HG02642 (cell line): ENCODE results near the gene CASP9.
A peak's percentile ranks its signal among the peaks of the same experiment; 100 is the strongest.
"Not testable (repeated sequence)": the region's sequence is repeated elsewhere in the genome, so short reads cannot be mapped to it uniquely, and the experiment has no call there.

Experiments
- ATAC-seq: cut with Tn5 transposase; IDR thresholded peaks from one replicate; pipeline ENCODE4 v1.9.1; 2021; ENCODE audit warnings: mild to moderate bottlenecking; ENCODE audit not compliant: unreplicated experiment, poor library complexity

CASP9 gene

DNA sequence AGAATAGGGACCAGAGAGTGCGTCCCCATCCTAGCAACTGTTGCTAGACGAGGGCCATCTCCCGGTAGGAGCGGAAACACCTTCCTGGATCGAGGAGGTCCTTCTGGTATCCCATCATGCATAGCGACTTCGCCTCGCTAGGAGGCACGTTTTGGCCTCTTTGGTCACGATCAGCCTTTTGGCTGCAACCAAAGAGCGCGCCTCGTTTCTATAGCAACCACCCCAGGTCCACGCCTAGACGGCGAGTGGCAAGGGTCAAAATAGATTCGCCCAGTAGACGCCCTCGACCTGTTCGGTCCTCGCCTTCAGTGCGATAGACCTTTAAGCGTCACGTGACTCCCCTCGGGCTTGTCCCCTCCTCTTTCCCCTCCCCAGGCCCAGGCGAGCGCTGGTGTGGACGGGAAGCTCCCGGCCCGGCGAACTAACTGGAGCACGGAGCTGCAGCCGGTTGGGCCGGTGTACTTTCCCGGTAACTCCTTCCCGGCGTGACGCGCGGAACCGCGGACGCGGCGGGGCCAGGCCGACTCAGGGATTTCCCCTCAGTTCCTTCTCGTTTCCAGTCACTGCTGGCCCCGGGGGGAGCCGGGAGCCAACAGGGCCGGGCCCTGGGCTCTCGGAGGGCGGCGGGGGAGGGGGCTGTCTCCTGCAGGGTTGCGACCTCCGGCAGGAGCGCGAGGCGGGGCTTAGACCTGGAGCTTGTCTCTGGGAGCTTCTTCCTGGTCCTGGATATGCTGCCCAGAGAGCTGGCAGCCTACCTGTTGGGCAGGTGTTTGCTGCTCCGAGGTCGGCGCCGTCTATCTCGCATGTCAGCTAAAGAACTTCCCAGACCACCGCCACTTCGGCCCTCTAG is 2.7 kb upstream of the CASP9 start, which contains the start of gene DNAJC16:
Gene DNAJC16 (plus strand): TSS at position 359 of the 850 bp plus-strand sequence. CDS start 2,258 bp downstream, outside the sequence.
- ATAC-seq: peak; percentile 61

- no peak for ATAC-seq
These were observed 2.0 kb upstream of the CASP9 start for GRCh38 chr1:15526021-15526489.

- ATAC-seq: peak; percentile 0
These were observed 1.3 kb upstream of the CASP9 start for GRCh38 chr1:15525050-15526020.

DNA sequence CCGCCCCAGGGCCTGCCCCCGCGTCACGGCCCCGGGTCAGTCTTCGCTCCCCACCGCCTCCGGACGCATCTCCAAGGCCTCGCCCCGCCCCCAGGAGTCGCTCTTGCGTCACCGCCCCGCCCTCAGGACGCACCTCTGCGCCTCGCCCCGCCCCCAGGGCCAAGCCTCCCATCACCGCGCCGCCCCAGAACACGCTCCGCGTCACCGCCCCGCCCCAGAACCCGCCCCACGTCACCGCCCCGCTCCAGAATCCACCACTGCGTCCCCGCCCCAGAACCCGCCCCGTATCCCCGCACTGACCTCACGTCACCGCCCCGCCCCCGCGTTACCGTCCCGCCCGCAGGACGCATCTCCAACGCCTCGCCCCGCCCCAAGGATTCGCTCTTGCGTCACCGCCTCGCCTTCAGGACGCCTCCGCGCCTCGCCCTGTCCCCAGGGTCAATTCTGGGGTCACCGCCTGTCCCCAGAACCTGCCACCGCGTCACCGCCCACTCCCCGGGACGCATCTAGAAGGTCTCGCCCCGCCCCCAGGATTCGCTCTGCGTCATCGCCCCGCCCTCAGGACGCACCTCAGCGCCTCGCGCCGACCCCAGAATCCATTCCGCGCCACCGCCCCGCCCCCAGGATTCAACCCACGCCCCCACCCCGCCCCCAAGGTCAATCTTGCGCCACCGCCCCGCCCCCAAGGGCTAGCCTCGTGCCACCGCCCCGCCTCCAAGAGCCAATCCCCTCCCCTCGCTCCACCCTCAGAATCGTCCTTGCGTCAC is 451 bp upstream of the CASP9 start:
- peak; percentile 54 for ATAC-seq

GRCh38 chr1:15523104-15524020 is 653 bp downstream of the CASP9 start:
- no peak for ATAC-seq

- no peak for ATAC-seq
These were observed 1.5 kb downstream of the CASP9 start for GRCh38 chr1:15522551-15522950.

GRCh38 chr1:15521206-15521906 is 2.7 kb downstream of the CASP9 start:
- ATAC-seq: not testable (repeated sequence)

DNA sequence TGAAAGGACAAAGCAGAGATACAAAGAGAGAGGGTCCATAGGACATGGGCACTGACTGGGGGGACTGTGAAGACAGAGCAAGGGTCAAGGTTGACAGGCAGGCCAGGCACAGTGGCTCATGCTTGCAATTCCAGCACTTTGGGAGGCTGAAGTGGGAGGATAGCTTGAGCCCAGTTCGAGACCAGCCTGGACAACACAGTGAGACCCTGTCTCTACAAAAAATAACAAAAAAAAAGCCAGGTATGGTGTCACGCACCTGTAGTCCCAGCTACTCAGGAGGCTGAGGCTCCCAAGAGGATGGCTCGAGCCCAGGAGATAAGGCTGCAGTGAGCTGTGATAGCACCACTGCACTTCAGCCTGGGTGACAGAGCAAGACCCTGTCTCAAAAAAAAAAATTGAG is 4.4 kb downstream of the CASP9 start:
- ATAC-seq: no peak

DNA sequence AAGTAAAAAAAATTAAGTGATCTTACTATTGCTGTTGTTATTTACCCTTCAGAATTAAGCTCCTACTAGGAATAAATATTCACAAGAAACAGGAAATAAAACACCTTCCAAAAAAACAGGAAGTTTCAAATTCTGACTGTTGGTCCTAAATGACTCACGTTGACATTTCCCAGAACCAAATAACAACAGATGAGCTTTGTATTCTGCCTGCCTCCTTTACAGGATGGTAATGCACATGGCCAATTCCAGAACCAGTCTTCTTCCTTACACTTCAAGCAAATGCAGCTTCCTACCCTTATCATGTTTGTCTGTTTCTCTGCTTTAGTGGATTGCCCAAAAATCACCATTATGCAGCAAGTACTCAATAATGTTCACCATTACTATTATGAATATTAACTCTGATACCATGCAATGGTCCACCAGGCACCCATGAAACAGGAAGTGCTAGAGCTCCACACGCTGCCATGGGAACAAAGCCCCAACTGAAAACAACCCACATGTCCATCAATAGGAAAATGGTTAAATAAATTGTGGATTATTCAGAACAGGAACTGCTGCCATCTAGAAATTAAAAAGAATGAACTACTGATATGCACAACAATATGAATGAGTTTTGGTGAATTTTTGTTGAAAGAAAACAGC is 8.9 kb downstream of the CASP9 start:
- no peak for ATAC-seq

DNA sequence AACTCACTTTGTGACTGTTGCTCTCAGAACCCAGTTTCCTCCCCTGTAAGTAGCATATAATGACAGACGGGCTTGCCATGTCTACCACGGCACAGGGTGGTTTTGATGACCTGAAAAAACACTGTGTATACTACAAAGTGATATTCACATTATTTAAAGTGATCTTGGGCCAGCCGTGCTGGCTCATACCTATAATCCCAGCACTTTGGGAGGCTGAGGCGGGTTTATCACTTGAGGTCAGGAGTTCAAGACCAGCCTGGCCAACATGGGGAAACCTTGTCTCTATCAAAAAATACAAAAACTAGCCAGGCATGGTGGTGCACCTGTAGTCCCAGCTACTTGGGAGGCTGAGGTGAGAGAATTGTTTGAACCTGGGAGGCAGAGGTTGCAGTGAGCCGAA is 9.5 kb downstream of the CASP9 start:
- ATAC-seq: not testable (repeated sequence)

DNA sequence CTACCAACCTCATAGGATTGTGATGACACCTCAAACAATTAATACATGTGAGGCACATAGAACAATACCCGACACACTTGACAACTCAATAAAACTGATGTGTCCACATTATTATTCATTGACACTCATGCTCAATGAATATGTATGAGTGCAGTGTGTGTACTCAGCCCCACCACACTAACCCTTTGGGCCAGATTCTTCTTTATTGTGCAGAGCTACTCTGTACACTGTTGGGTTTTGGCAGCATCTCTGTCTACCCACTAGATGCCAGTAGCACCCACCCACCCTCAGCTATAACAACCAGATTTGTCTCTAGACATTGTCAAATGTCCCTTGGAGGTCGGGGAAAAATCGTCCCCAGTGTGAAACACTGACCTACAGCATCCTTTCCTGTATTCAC is 10.1 kb downstream of the CASP9 start:
- no peak for ATAC-seq

- no peak for ATAC-seq
These were observed 10.8 kb downstream of the CASP9 start for GRCh38 chr1:15513192-15513591.

DNA sequence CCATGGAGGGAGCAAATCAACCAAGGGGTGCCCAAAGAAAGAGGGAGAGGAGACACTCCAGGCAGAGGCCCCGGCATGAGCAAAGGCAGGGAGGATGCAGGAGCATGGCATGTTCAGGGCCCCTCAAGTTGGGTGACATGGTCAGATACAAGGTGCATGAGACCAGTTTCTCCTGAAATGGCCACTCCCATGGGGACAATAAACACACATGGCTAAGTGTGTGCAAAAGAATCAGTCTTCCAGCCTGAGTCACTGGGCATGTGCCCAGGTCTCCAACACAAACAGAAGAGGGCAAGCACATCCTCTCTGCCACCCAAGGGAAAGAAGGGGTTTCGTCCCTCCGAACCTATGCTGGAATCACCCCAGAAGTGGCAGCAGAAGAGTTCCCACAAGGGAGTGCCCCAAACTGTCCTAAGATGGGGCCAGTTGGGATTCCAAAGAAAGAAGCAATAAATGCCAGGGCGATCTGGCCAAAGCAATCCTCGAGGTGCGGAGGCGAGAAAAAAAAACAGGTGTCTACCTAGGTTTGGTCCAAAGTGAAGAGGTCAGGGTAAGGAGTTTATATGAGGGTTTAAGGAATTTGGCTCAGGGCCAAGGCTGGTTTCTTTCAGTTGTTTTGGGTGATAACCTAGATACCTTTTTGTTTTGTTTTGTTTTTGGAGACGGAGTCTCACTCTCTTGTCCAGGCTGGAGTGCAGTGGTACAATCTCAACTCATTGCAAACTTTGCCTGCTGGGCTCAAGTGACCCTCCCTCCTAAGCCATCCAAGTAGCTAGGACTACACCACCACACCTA is 13.2 kb downstream of the CASP9 start:
- ATAC-seq: no peak

DNA sequence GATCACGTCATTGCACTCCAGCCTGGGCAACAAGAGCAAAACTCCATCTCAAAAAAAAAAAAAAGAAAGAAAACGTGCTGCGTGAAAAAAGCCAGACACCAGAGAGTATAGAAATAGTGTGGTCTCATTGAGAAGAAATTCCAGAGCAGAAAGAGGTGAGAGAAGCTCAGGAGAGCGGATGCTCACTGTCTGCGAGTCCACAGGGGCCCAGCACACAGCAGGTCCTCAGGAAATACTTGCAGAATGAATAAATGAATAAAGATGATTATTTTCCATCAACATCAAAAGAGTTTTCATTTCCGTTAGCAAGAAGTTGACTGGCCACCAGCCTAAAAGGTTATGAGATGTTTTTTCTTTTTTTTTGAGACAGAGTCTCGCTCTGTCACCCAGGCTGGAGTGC is 14.4 kb downstream of the CASP9 start:
- no peak for ATAC-seq

GRCh38 chr1:15508700-15509487 is 15.1 kb downstream of the CASP9 start:
- ATAC-seq: no peak

GRCh38 chr1:15507278-15507677 is 16.7 kb downstream of the CASP9 start:
- ATAC-seq: no peak
